Caco-2 (cell line): Measurements from ENCODE around the gene ZBTB16. TPM values are rescaled to one million over a fixed set of nuclear protein-coding genes. Genes with fewer than 3 reads are reported as not detected.

ENCODE experiments used
- BruUV-seq: library from RNA; stranded (reverse); fragments of 400-500 nt; replicated peaks from 2 replicates; lab custom pipeline; 2021; lab: Mats Ljungman, UMichigan
- CTCF ChIA-PET: fragments of 300-600 bp; sonication (Branson Sonifier 250); formaldehyde crosslinking; loops from one replicate; lab custom pipeline; 2022; ENCODE audit warnings: antibody characterized with exemption; lab: Charles Lee
- POLR2A ChIA-PET: fragments of 300-600 bp; sonication (Branson Sonifier 250); formaldehyde crosslinking; loops from one replicate; lab custom pipeline; 2022; ENCODE audit warnings: antibody characterized with exemption; lab: Charles Lee
- DNase-seq, 2 experiments: peaks; one replicate each; pipeline versions ENCODE4 v3.0.0 to v3.0.0-alpha.2; 2020 to 2022
- H3K27me3 ChIP-seq: replicated peaks from 2 replicates; pipeline ENCODE4 v1.6.0; 2011; ENCODE audit warnings: low read length; ENCODE audit not compliant: control insufficient read depth, insufficient read depth
- H3K36me3 ChIP-seq: 2 replicates; pipeline ENCODE4 v1.5.1; 2011; ENCODE audit warnings: low read length; ENCODE audit not compliant: control insufficient read depth, insufficient read depth
- H3K4me1 ChIP-seq: fragments of 250-450 bp; sonication (Bioruptor Pico); 2 replicates; pipeline ENCODE4 v1.5.1; 2020; ENCODE audit warnings: mild to moderate bottlenecking
- H3K4me3 ChIP-seq: 2 replicates; pipeline ENCODE4 v1.5.1; 2011; ENCODE audit warnings: low read depth, mild to moderate bottlenecking, control low read depth, low read length
- H3K9me3 ChIP-seq: fragments of 250-450 bp; sonication (Bioruptor Pico); 2 replicates; pipeline ENCODE4 v1.5.1; 2020; ENCODE audit warnings: mild to moderate bottlenecking, moderate library complexity
- H3K27ac Mint-ChIP-seq: one replicate; pipeline ENCODE4 v1.8.0; 2022; ENCODE audit warnings: mixed read lengths; ENCODE audit not compliant: unreplicated experiment
- H3K27me3 Mint-ChIP-seq: one replicate; pipeline ENCODE4 v1.8.0; 2022; ENCODE audit warnings: mixed read lengths; ENCODE audit not compliant: insufficient read depth, unreplicated experiment
- H3K36me3 Mint-ChIP-seq: one replicate; pipeline ENCODE4 v1.8.0; 2022; ENCODE audit warnings: mild to moderate bottlenecking, mixed read lengths; ENCODE audit not compliant: insufficient read depth, unreplicated experiment
- H3K4me1 Mint-ChIP-seq: one replicate; pipeline ENCODE4 v1.8.0; 2022; ENCODE audit warnings: low read depth, mixed read lengths; ENCODE audit not compliant: unreplicated experiment
- H3K4me3 Mint-ChIP-seq: one replicate; pipeline ENCODE4 v1.8.0; 2022; ENCODE audit warnings: mild to moderate bottlenecking, moderate library complexity, mixed read lengths; ENCODE audit not compliant: unreplicated experiment
- H3K9me3 Mint-ChIP-seq: one replicate; pipeline ENCODE4 v1.8.0; 2022; ENCODE audit warnings: mixed read lengths; ENCODE audit not compliant: unreplicated experiment
- intact Hi-C: fragments of 100-400 bp; cut with micrococcal nuclease; formaldehyde crosslinking; loops from one replicate; pipeline ENCODE4 v1.10.0; 2022; ENCODE audit not compliant: unreplicated experiment
- total RNA-seq: library from RNA; stranded (reverse); gene quantifications from 2 replicates; pipeline ENCODE4 v1.2.3, GENCODE V29; 2022
- TF ChIP-seq, protein P1 (sequence below), 2 experiments: fragments of 200-600 bp in 1 of 2; IDR thresholded peaks; 1 replicate in 1 of 2; 2 replicates in 1 of 2; pipeline versions ENCODE4 v1.5.1 to v1.8.0; 2011 to 2022; ENCODE audit warnings: antibody characterized with exemption in 1 of 2, control low read depth in 1 of 2, inconsistent platforms in 1 of 2, low read depth in 1 of 2, low read length in 1 of 2, mild to moderate bottlenecking in 1 of 2, moderate library complexity in 1 of 2; ENCODE audit not compliant: insufficient read depth in 1 of 2, severe bottlenecking in 1 of 2, unreplicated experiment in 1 of 2

Gene ZBTB16
- total RNA-seq, 1 experiment from 2014 or later = 12.7 TPM

DNA sequence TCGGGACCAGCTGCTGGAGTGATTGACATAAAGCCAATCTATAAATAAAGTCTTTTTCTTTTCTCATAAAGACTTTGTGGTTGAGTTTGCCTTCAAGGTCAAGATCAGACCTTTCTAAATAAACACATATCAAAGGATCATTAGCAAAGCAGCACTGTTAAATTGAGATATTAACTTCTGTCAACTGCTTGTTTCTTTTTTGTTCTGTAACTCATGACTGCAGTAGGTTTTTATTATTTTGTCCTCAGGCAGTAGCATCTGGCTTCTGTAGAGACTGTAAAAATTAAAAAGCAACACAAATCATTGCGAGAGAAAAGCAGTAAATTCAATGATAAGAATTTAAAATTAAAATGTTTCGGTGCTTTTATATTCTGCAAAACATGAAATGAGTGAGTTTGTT lies 159.0 kb downstream of the ZBTB16 start:
- no peak overlapping the region for H3K4me3 Mint-ChIP-seq
- H3K9me3 ChIP-seq = no peaks in the 10 kb centered on the region
- no peak for DNase-seq
- intact Hi-C loops = no loop called here
- no TSS peak for BruUV-seq
- CTCF ChIA-PET = no interaction called here
- H3K27me3 Mint-ChIP-seq = no peaks in the 10 kb centered on the region
- POLR2A ChIA-PET = no interaction called here
- no peaks in the 10 kb centered on the region for H3K36me3 Mint-ChIP-seq
- H3K4me1 Mint-ChIP-seq = peaks cover 6% of the 10 kb centered on the region
- H3K9me3 Mint-ChIP-seq = no peaks in the 10 kb centered on the region
- H3K36me3 ChIP-seq = no peaks in the 10 kb centered on the region
- H3K27ac Mint-ChIP-seq = no peak overlapping the region
- H3K27me3 ChIP-seq = no peaks in the 10 kb centered on the region
- H3K4me1 ChIP-seq = peaks cover 24% of the 10 kb centered on the region
- no peak overlapping the region for H3K4me3 ChIP-seq
- TF ChIP-seq, protein P1, sequence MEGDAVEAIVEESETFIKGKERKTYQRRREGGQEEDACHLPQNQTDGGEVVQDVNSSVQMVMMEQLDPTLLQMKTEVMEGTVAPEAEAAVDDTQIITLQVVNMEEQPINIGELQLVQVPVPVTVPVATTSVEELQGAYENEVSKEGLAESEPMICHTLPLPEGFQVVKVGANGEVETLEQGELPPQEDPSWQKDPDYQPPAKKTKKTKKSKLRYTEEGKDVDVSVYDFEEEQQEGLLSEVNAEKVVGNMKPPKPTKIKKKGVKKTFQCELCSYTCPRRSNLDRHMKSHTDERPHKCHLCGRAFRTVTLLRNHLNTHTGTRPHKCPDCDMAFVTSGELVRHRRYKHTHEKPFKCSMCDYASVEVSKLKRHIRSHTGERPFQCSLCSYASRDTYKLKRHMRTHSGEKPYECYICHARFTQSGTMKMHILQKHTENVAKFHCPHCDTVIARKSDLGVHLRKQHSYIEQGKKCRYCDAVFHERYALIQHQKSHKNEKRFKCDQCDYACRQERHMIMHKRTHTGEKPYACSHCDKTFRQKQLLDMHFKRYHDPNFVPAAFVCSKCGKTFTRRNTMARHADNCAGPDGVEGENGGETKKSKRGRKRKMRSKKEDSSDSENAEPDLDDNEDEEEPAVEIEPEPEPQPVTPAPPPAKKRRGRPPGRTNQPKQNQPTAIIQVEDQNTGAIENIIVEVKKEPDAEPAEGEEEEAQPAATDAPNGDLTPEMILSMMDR (IDR thresholded peaks at IDR 0.05; ENCODE audit: insufficient read depth in 1 of 2, low read depth in 1 of 2, low read length in 1 of 2, severe bottlenecking in 1 of 2, unreplicated experiment in 1 of 2) = no peak

DNA sequence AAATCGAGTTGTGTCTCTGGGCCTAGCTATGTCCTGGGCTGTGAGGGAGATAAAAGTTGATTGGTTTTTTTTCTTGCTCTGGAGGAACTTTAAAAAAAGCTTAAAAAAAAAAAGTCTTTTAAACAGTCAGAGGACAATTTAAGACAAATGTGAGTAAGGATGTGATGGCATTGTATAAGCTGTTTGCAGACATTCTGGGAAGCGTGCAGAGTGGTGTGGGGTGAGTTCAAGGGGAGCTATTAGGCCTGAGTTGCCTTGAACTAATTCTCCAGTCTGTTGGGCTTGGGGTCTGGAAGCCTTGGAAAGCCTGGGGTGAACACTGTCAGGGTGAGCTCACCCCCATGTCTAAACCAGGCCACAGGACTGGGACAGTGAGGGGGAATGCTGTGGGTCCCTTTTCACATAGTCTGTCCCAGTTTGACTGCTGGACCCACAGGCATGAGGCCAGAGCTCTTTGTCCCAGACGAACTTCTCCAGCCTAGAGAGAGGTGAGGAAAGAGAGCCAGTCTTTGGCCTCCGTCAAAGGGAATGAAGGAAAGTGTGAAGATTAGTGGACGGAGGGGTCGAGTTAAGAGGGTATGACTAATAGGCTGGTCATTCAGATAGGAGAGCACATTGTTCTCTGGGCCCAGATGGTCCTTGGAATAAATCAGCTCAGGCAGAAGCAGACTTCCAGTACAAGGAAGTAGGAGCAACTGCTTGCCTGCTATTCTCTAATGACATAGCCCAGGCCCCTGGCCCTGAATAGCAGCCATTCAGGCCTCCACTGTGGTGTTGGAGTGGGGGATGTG lies 160.2 kb downstream of the ZBTB16 start:
- no peaks in the 10 kb centered on the region for H3K36me3 Mint-ChIP-seq
- TF ChIP-seq, protein P1 (IDR thresholded peaks at IDR 0.05; ENCODE audit: insufficient read depth in 1 of 2, low read depth in 1 of 2, low read length in 1 of 2, severe bottlenecking in 1 of 2, unreplicated experiment in 1 of 2) = no peak
- Histone ChIP-seq H3K27me3 (no peaks in the 10 kb centered on the region), H3K9me3 (no peaks in the 10 kb centered on the region), H3K4me3 (no peak overlapping the region), H3K4me1 (peaks cover 24% of the 10 kb centered on the region), H3K36me3 (no peaks in the 10 kb centered on the region)
- ChIA-PET CTCF (interaction anchor here (0.8 to 1.3 kb wide), 2 partner anchors 10 to 167 kb away, joined by 3 to 5 read pairs; no protein-coding TSS in a partner anchor), POLR2A (no interaction called here)
- no peaks in the 10 kb centered on the region for H3K9me3 Mint-ChIP-seq
- no peak overlapping the region for H3K27ac Mint-ChIP-seq
- BruUV-seq = no TSS peak
- DNase-seq = no peak
- H3K27me3 Mint-ChIP-seq = no peaks in the 10 kb centered on the region
- intact Hi-C loops = no loop called here
- no peak overlapping the region for H3K4me3 Mint-ChIP-seq
- peaks cover 6% of the 10 kb centered on the region for H3K4me1 Mint-ChIP-seq

DNA sequence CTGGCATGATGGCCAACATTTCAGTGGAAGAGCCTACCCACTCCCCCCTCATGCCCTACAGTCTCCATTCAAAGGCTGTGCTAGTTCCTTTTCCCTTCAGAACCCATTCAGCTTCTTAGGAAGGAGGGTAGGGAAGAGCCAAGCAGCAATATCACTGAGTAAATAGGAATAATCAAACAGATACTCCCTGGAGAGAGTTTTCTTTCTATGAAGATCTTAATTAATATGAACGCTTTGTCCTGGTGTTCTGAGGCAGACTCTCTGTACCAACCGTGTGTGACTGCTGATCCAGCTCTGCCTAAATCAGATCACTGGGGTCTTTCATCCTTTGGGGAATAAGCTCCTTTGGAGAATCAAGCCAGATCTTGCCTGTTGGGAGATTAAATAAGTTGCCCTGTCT lies 161.5 kb downstream of the ZBTB16 start:
- Histone ChIP-seq H3K4me1 (peaks cover 14% of the 10 kb centered on the region), H3K36me3 (no peaks in the 10 kb centered on the region), H3K4me3 (no peak overlapping the region), H3K27me3 (no peaks in the 10 kb centered on the region), H3K9me3 (no peaks in the 10 kb centered on the region)
- no TSS peak for BruUV-seq
- TF ChIP-seq, protein P1 (IDR thresholded peaks at IDR 0.05; ENCODE audit: insufficient read depth in 1 of 2, low read depth in 1 of 2, low read length in 1 of 2, severe bottlenecking in 1 of 2, unreplicated experiment in 1 of 2) = no peak
- Mint-ChIP-seq H3K27me3 (no peaks in the 10 kb centered on the region), H3K9me3 (no peaks in the 10 kb centered on the region), H3K4me1 (peaks cover 6% of the 10 kb centered on the region), H3K27ac (no peak overlapping the region), H3K4me3 (no peak overlapping the region), H3K36me3 (no peaks in the 10 kb centered on the region)
- ChIA-PET POLR2A (no interaction called here), CTCF (interaction anchor here (1.3 kb wide), 1 partner anchor 11 kb away, joined by 5 read pairs; no protein-coding TSS in a partner anchor)
- DNase-seq = no peak
- intact Hi-C loops = no loop called here
